BLaER1 (cell line): ENCODE measurements around the gene ADORA2B.

Source experiments
- H3K27ac ChIP-seq: shearing (Covaris generic); formaldehyde crosslinking; 2 replicates; pipeline ENCODE4 v1.8.1; 2022
- H3K27me3 ChIP-seq: shearing (Covaris generic); formaldehyde crosslinking; 2 replicates; pipeline ENCODE4 v1.8.1; 2022
- H3K36me3 ChIP-seq: shearing (Covaris generic); formaldehyde crosslinking; 2 replicates; pipeline ENCODE4 v1.8.1; 2022
- H3K4me1 ChIP-seq: shearing (Covaris generic); formaldehyde crosslinking; 2 replicates; pipeline ENCODE4 v1.8.1; 2022
- H3K4me2 ChIP-seq: shearing (Covaris generic); formaldehyde crosslinking; 2 replicates; pipeline ENCODE4 v1.8.1; 2022
- H3K4me3 ChIP-seq: shearing (Covaris generic); formaldehyde crosslinking; 2 replicates; pipeline ENCODE4 v1.8.1; 2022
- H3K9ac ChIP-seq: shearing (Covaris generic); formaldehyde crosslinking; 2 replicates; pipeline ENCODE4 v1.8.1; 2022
- H3K9me3 ChIP-seq: shearing (Covaris generic); formaldehyde crosslinking; 2 replicates; pipeline ENCODE4 v1.8.1; 2022
- H4K20me1 ChIP-seq: shearing (Covaris generic); formaldehyde crosslinking; 2 replicates; pipeline ENCODE4 v1.8.1; 2022
- Cebpa-rat ChIP-seq: shearing (Covaris generic); IDR thresholded peaks from 2 replicates; pipeline ENCODE4 v1.8.1; 2022

ADORA2B gene

GRCh38 chr17:15941781-15942180, 3.1 kb upstream of the ADORA2B start:
- Histone ChIP-seq H3K4me2 (no peak overlapping the region), H3K9me3 (no peaks in the 10 kb centered on the region), H3K9ac (no peak overlapping the region), H3K4me1 (peaks cover 29% of the 10 kb centered on the region), H3K27me3 (peaks cover 41% of the 10 kb centered on the region), H3K36me3 (no peaks in the 10 kb centered on the region), H4K20me1 (no peaks in the 10 kb centered on the region), H3K4me3 (no peak overlapping the region), H3K27ac (no peak overlapping the region)
- TF ChIP-seq Cebpa-rat, result no peak

GRCh38 chr17:15942207-15942833, 2.6 kb upstream of the ADORA2B start:
- no peaks in the 10 kb centered on the region for H4K20me1 ChIP-seq
- H3K9ac ChIP-seq, result no peak overlapping the region
- H3K27ac ChIP-seq, result no peak overlapping the region
- H3K27me3 ChIP-seq, result peaks cover 47% of the 10 kb centered on the region
- H3K4me2 ChIP-seq, result peak overlapping the region; percentile 29
- no peak for TF ChIP-seq Cebpa-rat
- no peaks in the 10 kb centered on the region for H3K36me3 ChIP-seq
- peaks cover 29% of the 10 kb centered on the region for H3K4me1 ChIP-seq
- no peak overlapping the region for H3K4me3 ChIP-seq
- no peaks in the 10 kb centered on the region for H3K9me3 ChIP-seq

DNA sequence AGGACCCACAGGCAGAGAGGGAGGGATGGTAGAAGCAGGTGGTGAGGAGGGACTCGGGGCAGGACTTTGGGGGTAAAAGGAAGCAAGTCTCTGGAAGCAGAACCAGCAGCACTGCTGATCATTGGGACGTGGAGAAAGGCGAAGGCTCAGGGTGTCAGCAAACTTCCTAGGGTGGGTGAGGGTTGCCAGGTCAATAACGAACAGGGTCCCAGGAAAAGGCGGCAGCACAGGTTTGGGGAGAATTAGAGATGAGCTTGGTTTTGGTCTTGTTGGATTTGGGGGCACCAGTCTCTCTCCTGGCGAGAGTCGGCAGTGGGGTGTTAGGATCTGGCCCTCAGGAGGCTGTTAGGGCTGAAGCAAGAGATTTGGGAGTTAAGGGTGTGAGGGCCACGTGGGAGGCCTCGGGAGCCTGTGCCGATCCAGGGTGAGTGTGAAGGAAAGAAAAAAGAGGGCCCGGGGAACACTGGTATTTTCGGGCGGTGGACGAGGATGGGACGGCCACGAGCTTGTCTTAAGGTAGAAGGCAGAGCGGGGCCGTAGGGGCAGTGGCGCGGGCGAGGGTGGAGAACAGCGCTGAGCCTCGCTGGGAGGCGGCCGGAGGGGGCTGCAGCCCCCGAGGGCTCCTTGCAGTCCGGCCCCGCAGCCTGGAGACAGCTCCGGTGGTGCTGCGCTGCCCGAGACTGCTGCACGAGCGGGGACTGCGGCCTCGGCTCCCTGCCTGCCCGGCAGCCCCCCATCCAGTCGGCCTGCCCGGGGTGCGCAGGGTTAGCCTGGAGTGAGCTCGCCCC, 765 bp upstream of the ADORA2B start:
- H4K20me1 ChIP-seq, result no peaks in the 10 kb centered on the region
- no peak for TF ChIP-seq Cebpa-rat
- H3K36me3 ChIP-seq, result no peaks in the 10 kb centered on the region
- peak overlapping the region; percentile 73 for H3K9ac ChIP-seq
- H3K4me3 ChIP-seq, result peak overlapping the region; percentile 68
- H3K4me2 ChIP-seq, result peak overlapping the region; percentile 97
- peaks cover 29% of the 10 kb centered on the region for H3K4me1 ChIP-seq
- peaks cover 51% of the 10 kb centered on the region for H3K27me3 ChIP-seq
- no peaks in the 10 kb centered on the region for H3K9me3 ChIP-seq
- no peak overlapping the region for H3K27ac ChIP-seq

- Histone ChIP-seq H3K4me2 (peak overlapping the region; percentile 97), H3K27me3 (peaks cover 51% of the 10 kb centered on the region), H3K27ac (no peak overlapping the region)
Observed at GRCh38 chr17:15945527-15946191, 729 bp downstream of the ADORA2B start.

DNA sequence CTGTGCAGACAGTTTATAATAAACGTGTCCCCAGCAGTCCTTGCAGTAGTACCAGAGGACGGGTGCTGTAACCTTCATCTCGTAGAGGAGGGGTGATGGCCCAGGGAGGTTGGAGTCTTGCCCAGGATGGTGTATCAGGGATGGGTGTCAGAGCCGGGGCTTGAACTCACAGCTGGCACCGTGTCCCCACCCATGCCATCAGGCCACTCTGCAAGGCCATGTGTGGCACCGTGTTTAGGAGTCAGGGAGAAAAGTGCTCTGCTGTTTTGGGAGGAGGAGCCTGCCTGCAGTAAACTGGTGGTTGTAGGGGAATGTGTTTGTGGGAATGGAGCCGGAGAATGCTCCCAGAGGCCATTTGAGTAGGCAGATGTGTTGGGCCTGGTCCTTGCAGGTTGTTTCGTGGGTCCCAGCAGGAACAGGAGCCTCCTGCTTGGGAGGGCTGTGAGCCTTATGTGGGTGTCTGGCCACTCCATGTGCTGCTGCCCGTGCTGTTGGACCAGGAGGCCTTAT, 1.7 kb downstream of the ADORA2B start:
- no peak for TF ChIP-seq Cebpa-rat
- H3K27me3 ChIP-seq, result peaks cover 51% of the 10 kb centered on the region
- no peak overlapping the region; the same call in 1 of the 2 replicates for H3K4me3 ChIP-seq
- H4K20me1 ChIP-seq, result no peaks in the 10 kb centered on the region
- peak overlapping the region; percentile 97; the same call in 1 of the 2 replicates for H3K4me2 ChIP-seq
- H3K9ac ChIP-seq, result no peak overlapping the region
- H3K36me3 ChIP-seq, result no peaks in the 10 kb centered on the region
- no peak overlapping the region for H3K27ac ChIP-seq
- H3K9me3 ChIP-seq, result no peaks in the 10 kb centered on the region
- peaks cover 29% of the 10 kb centered on the region for H3K4me1 ChIP-seq

More at GRCh38 chr17:15945527-15946191, 729 bp downstream of the ADORA2B start:
- Histone ChIP-seq H3K9ac (peak overlapping the region; percentile 73; the same call in 1 of the 2 replicates), H3K9me3 (no peaks in the 10 kb centered on the region), H3K4me3 (peak overlapping the region; percentile 68), H4K20me1 (no peaks in the 10 kb centered on the region), H3K4me1 (peaks cover 29% of the 10 kb centered on the region), H3K36me3 (no peaks in the 10 kb centered on the region)
- TF ChIP-seq Cebpa-rat, result no peak

DNA sequence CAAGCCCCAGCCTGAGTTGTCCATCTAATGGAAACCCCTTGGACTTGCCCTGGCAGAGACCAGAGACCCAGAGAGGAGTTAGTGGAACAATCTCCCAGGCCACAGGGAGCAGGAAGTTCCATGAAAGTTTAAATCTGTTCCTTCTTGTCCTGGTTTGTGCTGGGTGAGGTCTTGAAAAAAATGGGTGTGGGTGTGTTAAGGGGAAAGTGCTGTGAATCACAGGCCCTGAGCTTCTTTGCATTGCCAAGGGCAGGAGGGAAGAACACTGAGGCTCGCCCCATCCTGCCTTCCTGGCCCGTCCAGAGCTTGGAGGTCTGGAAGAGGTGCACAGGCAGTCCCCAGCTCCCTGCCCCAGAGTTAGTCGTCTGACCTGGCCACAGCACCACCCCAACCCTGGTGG, 2.3 kb downstream of the ADORA2B start:
- Histone ChIP-seq H3K4me1 (peaks cover 27% of the 10 kb centered on the region), H3K36me3 (no peaks in the 10 kb centered on the region), H4K20me1 (no peaks in the 10 kb centered on the region), H3K9ac (no peak overlapping the region), H3K4me2 (no peak overlapping the region), H3K4me3 (no peak overlapping the region), H3K9me3 (no peaks in the 10 kb centered on the region), H3K27ac (no peak overlapping the region), H3K27me3 (peaks cover 51% of the 10 kb centered on the region)
- TF ChIP-seq Cebpa-rat, result no peak

GRCh38 chr17:15947976-15948752, 3.2 kb downstream of the ADORA2B start:
- H3K9ac ChIP-seq, result no peak overlapping the region
- no peaks in the 10 kb centered on the region for H3K36me3 ChIP-seq
- no peak overlapping the region for H3K27ac ChIP-seq
- no peak overlapping the region for H3K4me2 ChIP-seq
- no peaks in the 10 kb centered on the region for H4K20me1 ChIP-seq
- no peaks in the 10 kb centered on the region for H3K9me3 ChIP-seq
- no peak overlapping the region for H3K4me3 ChIP-seq
- H3K4me1 ChIP-seq, result peaks cover 20% of the 10 kb centered on the region
- no peak for TF ChIP-seq Cebpa-rat
- H3K27me3 ChIP-seq, result peaks cover 46% of the 10 kb centered on the region

DNA sequence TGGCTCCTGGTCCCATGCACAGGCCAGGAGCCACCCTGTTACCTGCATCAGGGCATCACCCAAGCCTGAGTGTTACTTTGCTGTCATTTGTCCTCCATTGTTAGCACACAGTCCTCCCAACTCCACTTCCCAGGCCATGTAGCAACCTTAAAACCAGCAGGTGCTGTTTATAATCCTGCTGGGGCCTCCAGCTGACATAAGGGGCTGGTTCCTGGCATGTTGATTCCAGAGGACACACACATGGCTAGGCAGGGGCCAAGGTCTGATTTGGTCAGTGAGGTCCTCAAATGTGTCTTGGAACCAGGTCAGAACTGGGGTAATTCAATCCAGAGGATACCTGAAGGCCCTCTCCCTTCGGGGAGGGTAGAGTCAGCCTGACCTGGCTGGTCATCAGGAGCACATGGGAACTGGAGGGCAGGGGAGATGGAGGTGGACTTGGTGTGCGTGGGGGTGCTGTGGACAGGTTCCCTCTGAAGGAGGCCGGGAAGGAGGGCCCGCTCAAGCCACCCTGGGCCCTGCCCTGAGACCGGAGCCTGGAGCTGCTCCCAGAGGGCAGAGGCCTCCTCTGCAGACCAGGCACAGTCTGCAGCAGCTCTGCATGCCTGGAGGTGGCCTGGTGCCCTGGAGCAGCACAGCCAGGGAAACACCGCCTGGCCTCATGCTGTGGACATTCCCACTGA, 6.6 kb downstream of the ADORA2B start:
- Histone ChIP-seq H3K9me3 (no peaks in the 10 kb centered on the region), H3K27ac (no peak overlapping the region), H3K4me2 (no peak overlapping the region)

More for the DNA sequence above, 6.6 kb downstream of the ADORA2B start:
- H3K4me3 ChIP-seq, result no peak overlapping the region
- TF ChIP-seq Cebpa-rat, result no peak
- no peaks in the 10 kb centered on the region for H4K20me1 ChIP-seq
- H3K9ac ChIP-seq, result no peak overlapping the region
- no peaks in the 10 kb centered on the region for H3K36me3 ChIP-seq
- H3K4me1 ChIP-seq, result peaks cover 6% of the 10 kb centered on the region
- peaks cover 13% of the 10 kb centered on the region for H3K27me3 ChIP-seq
